GM18907 (cell line): ENCODE measurements around the gene PDS5A.
"Not testable (repeated sequence)": the region's sequence is repeated elsewhere in the genome, so short reads cannot be mapped to it uniquely, and the experiment has no call there.

Experiments
- ATAC-seq: cut with Tn5 transposase; IDR thresholded peaks from one replicate; pipeline ENCODE4 v1.9.1; 2021; ENCODE audit warnings: mild to moderate bottlenecking, moderate library complexity; ENCODE audit not compliant: unreplicated experiment

The PDS5A gene, protein sequence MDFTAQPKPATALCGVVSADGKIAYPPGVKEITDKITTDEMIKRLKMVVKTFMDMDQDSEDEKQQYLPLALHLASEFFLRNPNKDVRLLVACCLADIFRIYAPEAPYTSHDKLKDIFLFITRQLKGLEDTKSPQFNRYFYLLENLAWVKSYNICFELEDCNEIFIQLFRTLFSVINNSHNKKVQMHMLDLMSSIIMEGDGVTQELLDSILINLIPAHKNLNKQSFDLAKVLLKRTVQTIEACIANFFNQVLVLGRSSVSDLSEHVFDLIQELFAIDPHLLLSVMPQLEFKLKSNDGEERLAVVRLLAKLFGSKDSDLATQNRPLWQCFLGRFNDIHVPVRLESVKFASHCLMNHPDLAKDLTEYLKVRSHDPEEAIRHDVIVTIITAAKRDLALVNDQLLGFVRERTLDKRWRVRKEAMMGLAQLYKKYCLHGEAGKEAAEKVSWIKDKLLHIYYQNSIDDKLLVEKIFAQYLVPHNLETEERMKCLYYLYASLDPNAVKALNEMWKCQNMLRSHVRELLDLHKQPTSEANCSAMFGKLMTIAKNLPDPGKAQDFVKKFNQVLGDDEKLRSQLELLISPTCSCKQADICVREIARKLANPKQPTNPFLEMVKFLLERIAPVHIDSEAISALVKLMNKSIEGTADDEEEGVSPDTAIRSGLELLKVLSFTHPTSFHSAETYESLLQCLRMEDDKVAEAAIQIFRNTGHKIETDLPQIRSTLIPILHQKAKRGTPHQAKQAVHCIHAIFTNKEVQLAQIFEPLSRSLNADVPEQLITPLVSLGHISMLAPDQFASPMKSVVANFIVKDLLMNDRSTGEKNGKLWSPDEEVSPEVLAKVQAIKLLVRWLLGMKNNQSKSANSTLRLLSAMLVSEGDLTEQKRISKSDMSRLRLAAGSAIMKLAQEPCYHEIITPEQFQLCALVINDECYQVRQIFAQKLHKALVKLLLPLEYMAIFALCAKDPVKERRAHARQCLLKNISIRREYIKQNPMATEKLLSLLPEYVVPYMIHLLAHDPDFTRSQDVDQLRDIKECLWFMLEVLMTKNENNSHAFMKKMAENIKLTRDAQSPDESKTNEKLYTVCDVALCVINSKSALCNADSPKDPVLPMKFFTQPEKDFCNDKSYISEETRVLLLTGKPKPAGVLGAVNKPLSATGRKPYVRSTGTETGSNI (N-terminal part only)

DNA sequence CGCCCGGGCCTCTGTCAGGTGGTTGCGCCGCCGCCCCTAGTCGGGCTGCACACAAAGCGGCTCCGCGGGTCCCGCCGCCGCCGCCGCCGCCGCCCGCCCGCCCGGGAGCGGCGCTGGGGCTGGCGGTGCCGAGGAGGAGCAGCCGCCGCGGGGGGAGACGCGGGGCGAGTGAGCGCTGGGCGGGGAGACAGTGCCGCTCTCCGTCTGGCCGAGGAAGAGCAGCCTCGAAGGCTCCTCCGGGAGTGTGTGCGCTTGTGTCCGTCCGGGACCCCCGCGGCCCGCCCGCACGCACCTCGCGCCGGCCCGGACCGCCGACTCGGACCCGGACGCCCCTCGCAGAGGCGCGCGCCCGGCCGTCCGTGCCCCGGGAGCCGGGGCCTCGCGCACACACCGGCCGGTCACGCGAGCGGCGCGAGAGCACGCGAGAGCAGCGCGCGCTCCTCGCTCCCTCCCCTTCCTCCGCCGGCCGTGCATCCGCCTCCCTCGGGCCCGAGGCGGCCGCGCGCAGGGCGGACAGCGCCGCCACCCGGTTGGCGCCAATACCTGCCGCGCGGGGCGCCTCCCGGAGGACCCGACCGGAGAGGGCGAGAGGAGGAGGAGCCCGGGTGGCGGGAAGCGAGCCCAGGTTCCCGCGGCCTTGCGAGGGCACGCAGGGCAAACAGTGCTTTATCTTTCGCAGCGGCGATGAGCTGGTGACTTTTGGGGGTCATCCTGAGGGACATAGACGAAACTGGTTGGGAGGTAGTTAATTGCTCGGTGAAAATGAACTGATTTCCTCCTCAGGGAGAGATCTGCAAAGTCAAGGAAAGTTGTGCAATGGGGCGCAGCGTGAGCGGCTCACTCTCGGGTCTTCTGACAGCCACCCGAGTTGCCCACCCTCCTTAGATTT, at the start of gene PDS5A:
Gene PDS5A, minus strand, starts transcription at position 423 of the 889 bp plus-strand sequence. CDS start 1,334 bp downstream, outside the sequence.
- ATAC-seq, result peak; percentile 76

- ATAC-seq, result not testable (repeated sequence)
These were observed 46.3 kb upstream of the PDS5A start for GRCh38 chr4:40024049-40024448.

DNA sequence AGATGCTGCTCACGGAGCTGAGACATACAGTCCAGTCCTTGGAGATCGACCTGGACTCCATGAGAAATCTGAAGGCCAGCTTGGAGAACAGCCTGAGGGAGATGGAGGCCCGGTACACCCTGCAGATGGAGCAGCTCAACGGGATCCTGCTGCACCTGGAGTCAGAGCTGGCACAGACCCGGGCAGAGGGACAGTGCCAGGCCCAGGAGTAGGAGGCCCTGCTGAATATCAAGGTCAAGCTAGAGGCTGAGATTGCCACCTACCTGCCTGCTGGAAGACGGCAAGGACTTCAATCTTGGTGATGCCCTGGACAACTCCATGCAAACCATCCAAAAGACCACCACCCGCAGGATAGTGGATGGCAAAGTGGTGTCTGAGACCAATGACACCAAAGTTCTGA, 43.4 kb upstream of the PDS5A start:
- not testable (repeated sequence) for ATAC-seq

- ATAC-seq, result no peak
These were observed 42.5 kb upstream of the PDS5A start for GRCh38 chr4:40020221-40020620.

- no peak for ATAC-seq
These were observed 38.3 kb upstream of the PDS5A start for GRCh38 chr4:40016007-40016406.

DNA sequence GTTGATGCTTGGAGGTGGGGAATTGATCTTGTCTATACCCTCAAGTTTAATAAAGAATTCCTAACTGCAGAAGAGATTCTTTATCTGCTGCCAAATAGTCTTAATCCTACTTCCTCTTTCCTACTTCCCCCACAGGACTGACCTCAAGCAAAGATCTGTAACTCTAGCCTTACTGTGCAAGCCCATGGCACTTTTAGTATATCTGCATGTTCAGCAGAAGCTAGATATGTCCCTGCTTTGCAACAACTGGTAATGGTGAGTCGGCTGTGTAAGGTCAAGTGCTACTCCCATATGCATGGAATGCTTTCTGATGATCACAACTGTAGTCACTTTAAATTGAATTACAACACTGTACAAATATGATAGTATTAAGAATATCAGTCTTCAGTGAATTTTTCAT, 26.3 kb upstream of the PDS5A start:
- no peak for ATAC-seq

DNA sequence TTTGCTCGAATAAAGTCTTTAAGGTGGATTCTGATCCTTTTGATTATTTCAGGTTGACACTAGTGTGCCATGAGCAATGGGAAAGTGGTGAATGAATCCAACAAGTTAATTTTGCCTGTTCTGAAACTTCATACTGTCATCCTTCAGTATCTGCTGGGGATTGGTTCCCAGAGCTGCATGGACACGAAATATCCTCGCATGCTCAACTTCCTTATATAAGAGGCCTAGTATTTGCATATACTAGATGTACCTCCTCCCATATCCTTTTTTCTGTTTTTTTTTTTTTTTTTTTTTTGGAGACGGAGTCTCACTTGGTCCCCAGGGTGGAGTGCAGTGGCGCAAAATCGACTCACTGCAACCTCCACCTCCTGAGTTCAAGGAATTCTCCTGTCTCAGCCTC, 23.0 kb upstream of the PDS5A start:
- no peak for ATAC-seq

DNA sequence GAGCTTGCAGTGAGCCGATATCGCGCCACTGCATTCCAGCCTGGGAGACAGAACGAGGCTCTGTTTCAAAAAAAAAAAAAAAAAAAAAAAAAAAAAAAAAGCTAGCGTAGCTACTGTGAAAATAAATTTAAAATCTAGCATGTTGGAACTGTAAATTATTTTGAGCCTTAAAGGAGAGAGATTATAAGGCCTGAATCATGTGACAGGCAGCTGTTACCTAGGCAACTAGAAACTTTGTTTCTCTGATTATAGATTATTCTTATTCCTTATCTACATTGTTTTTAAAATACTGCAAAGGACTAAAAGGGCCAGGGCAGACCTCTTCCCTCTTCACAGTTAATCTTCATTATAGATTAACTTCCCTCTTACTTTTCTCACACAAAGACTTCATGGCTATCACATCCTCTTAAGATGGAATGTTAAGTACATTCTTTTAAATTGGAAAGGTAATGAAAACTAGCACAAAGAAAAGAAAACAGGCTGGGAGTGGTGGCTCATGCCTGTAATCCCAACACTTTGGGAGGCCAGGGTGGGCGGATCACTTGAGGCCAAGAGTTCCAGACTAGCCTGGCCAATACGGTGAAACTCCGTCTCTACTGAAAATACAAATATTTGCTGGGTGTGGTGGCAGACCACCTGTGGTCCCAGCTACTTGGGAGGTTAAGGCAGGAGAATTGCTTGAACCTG, 21.1 kb upstream of the PDS5A start:
- no peak for ATAC-seq

DNA sequence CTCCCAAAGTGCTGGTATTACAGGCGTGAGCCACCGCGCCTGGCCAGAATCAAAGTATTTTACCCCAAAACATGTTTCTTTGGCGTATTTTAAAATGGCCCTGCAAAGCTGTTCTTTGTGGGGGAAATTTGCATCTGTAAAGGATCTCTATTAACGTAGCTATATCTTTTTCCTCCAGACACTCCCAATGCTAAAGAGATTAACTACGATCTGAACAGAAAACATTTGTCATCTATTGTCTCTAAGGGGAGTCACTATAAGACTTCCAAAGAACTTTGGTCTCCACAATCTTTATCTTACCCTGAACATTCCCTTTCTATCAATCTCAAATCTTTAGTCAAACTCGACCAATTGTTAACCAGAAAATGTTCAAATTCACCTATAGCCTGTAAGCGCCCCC, 19.1 kb upstream of the PDS5A start:
- ATAC-seq, result no peak

DNA sequence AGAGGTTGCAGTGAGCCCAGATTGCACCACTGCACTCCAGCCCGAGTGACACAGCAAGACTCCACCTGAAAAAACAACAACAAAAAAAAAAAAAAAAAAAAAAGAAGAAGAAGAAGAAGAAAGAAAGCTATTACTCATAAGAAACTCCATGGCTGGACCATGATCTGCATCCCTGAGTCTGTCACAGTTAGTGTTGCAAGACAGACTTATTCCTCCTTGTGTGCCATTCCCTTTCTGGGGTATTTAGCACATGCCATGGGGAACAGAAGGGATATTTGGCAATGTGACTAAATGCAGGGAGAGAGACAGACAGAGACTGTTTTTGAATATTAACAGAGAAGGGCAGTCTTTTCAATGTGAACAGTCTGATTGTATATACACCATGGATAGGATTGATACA, 16.7 kb upstream of the PDS5A start:
- no peak for ATAC-seq

DNA sequence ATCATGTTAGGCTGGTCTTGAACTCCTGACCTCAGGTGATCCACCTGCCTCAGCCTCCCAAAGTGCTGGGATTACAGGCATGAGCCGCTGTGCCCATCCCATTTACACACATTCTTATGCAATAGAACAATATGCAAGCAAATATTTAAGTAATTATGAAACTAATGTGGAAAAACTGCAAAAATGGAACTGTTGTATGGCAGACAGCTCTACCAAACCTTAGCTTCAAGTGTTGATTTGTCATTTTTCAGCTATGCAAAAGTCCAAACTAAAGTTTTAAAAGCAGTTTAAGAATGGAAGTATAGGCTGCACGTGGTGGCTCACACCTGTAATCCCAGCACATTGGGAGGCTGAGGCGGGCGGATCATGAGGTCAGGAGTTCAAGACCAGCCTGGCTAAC, 11.7 kb upstream of the PDS5A start:
- ATAC-seq, result not testable (repeated sequence)

DNA sequence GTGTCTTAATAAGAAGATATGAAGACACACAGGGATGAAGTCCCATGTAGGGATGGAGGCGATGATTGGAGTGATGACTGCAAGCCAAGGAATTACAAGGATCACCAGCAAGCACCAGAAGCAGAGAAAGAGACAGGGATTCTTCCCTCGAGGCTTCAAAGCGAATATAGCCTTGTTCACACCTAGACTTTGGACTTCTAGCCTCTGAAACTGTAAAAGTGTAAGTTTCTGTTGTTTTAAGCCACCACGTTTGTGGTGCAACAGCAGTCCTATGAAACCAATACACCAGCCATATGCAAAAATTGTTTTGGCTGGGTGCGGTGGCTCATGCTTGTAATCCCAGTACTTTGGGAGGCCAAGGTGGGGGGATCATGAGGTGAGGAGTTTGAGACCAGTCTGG, 9.8 kb upstream of the PDS5A start:
- ATAC-seq, result no peak

- no peak for ATAC-seq
These were observed 1.2 kb upstream of the PDS5A start for GRCh38 chr4:39978904-39979303.

DNA sequence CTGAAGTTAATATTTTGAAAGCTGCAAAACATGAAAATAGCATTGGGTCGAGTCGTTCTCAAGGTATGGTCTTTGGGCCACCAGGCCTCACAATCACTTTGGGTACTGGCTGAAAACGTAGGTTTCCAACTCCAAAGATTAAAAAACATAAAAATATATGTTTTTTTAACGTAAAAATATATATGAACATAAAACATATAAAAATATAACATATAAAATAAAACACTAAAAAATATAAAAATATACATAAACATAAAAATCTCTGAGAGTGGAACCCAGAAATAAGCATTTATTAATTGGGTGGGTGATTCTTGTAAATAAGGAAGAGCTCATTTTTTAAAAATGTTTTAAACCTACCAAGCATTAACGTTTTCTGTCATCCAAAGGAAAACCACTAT, 666 bp upstream of the PDS5A start:
- no peak for ATAC-seq

- peak; percentile 31 for ATAC-seq
These were observed 694 bp downstream of the PDS5A start for GRCh38 chr4:39976945-39977488.

- ATAC-seq, result peak; percentile 44
These were observed 1.4 kb downstream of the PDS5A start for GRCh38 chr4:39976141-39976944.

- ATAC-seq, result no peak
These were observed 2.1 kb downstream of the PDS5A start for GRCh38 chr4:39975488-39976089.

- not testable (repeated sequence) for ATAC-seq
These were observed 4.7 kb downstream of the PDS5A start for GRCh38 chr4:39973052-39973451.
